ENCODE data around the gene JARID2. TPM values are rescaled to one million over a fixed set of nuclear protein-coding genes. Genes with fewer than 3 reads are reported as not detected.

JARID2 gene
- total RNA-seq, 1 donor from 2014 or later = 12.5 TPM

GRCh38 chr6:15484821-15485220 lies 239.0 kb downstream of the JARID2 start:
- Mint-ChIP-seq H3K4me3 (ENCODE audit: unreplicated experiment) (no peak overlapping the region), H3K4me1 (ENCODE audit: unreplicated experiment) (peaks cover 3% of the 10 kb centered on the region), H3K36me3 (ENCODE audit: unreplicated experiment) (peaks cover 21% of the 10 kb centered on the region), H3K27ac (ENCODE audit: unreplicated experiment) (no peak overlapping the region), H3K27me3 (ENCODE audit: unreplicated experiment) (no peaks in the 10 kb centered on the region), H3K9me3 (ENCODE audit: unreplicated experiment) (no peaks in the 10 kb centered on the region)
- DNase-seq (ENCODE audit: extremely low spot score, unreplicated experiment) = no peak
- TF ChIP-seq CTCF (IDR thresholded peaks at IDR 0.05) = no peak

- no peak for DNase-seq (ENCODE audit: extremely low spot score, unreplicated experiment)
- no peak overlapping the region for H3K27ac Mint-ChIP-seq (ENCODE audit: unreplicated experiment)
- peaks cover 20% of the 10 kb centered on the region for H3K36me3 Mint-ChIP-seq (ENCODE audit: unreplicated experiment)
- no peak for TF ChIP-seq CTCF (IDR thresholded peaks at IDR 0.05)
- no peaks in the 10 kb centered on the region for H3K27me3 Mint-ChIP-seq (ENCODE audit: unreplicated experiment)
- H3K9me3 Mint-ChIP-seq (ENCODE audit: unreplicated experiment) = no peaks in the 10 kb centered on the region
- no peak overlapping the region for H3K4me3 Mint-ChIP-seq (ENCODE audit: unreplicated experiment)
- no peaks in the 10 kb centered on the region for H3K4me1 Mint-ChIP-seq (ENCODE audit: unreplicated experiment)
Measured at GRCh38 chr6:15485936-15486335, 240.1 kb downstream of the JARID2 start.

- no peak for DNase-seq (ENCODE audit: extremely low spot score, unreplicated experiment)
- H3K4me3 Mint-ChIP-seq (ENCODE audit: unreplicated experiment) = no peak overlapping the region
Measured at GRCh38 chr6:15487262-15487661, 241.4 kb downstream of the JARID2 start.

GRCh38 chr6:15489261-15489962 lies 243.5 kb downstream of the JARID2 start:
- peaks cover 15% of the 10 kb centered on the region for H3K4me1 Mint-ChIP-seq (ENCODE audit: unreplicated experiment)
- H3K36me3 Mint-ChIP-seq (ENCODE audit: unreplicated experiment) = peaks cover 20% of the 10 kb centered on the region
- TF ChIP-seq CTCF (IDR thresholded peaks at IDR 0.05) = no peak
- no peaks in the 10 kb centered on the region for H3K27me3 Mint-ChIP-seq (ENCODE audit: unreplicated experiment)
- no peaks in the 10 kb centered on the region for H3K9me3 Mint-ChIP-seq (ENCODE audit: unreplicated experiment)
- no peak overlapping the region for H3K27ac Mint-ChIP-seq (ENCODE audit: unreplicated experiment)
- no peak for DNase-seq (ENCODE audit: extremely low spot score, unreplicated experiment)
- H3K4me3 Mint-ChIP-seq (ENCODE audit: unreplicated experiment) = no peak overlapping the region

More at GRCh38 chr6:15487262-15487661, 241.4 kb downstream of the JARID2 start:
- H3K36me3 Mint-ChIP-seq (ENCODE audit: unreplicated experiment) = peaks cover 20% of the 10 kb centered on the region
- no peaks in the 10 kb centered on the region for H3K27me3 Mint-ChIP-seq (ENCODE audit: unreplicated experiment)
- no peaks in the 10 kb centered on the region for H3K9me3 Mint-ChIP-seq (ENCODE audit: unreplicated experiment)
- TF ChIP-seq CTCF (IDR thresholded peaks at IDR 0.05) = no peak
- H3K4me1 Mint-ChIP-seq (ENCODE audit: unreplicated experiment) = peaks cover 8% of the 10 kb centered on the region
- no peak overlapping the region for H3K27ac Mint-ChIP-seq (ENCODE audit: unreplicated experiment)

GRCh38 chr6:15490242-15491100 lies 244.6 kb downstream of the JARID2 start:
- Mint-ChIP-seq H3K27me3 (ENCODE audit: unreplicated experiment) (no peaks in the 10 kb centered on the region), H3K4me1 (ENCODE audit: unreplicated experiment) (peaks cover 22% of the 10 kb centered on the region), H3K9me3 (ENCODE audit: unreplicated experiment) (no peaks in the 10 kb centered on the region), H3K36me3 (ENCODE audit: unreplicated experiment) (peaks cover 20% of the 10 kb centered on the region), H3K4me3 (ENCODE audit: unreplicated experiment) (no peak overlapping the region), H3K27ac (ENCODE audit: unreplicated experiment) (no peak overlapping the region)
- TF ChIP-seq CTCF (IDR thresholded peaks at IDR 0.05) = no peak
- DNase-seq (ENCODE audit: extremely low spot score, unreplicated experiment) = no peak

All from osteocyte (in vitro differentiated cells).